Mammary epithelial cell (primary cell): ENCODE results near the gene ITPKB.

ENCODE experiments used
- EZH2 ChIP-seq: IDR thresholded peaks from 2 replicates; pipeline ENCODE4 v1.6.1; 2012; ENCODE audit warnings: low read length, inconsistent platforms, borderline replicate concordance
- TF ChIP-seq, protein P1 (sequence below), 2 donors: IDR thresholded peaks in 1 of 2; conservative IDR thresholded peaks in 1 of 2; 2 replicates each; pipeline ENCODE4 v1.5.1; 2011 to 2012; ENCODE audit warnings: inconsistent platforms in 2 of 2, low read length in 2 of 2, mild to moderate bottlenecking in 2 of 2, control low read depth in 1 of 2, low read depth in 1 of 2; ENCODE audit not compliant: insufficient read depth in 1 of 2; ENCODE audit errors: extremely low read depth in 1 of 2

DNA sequence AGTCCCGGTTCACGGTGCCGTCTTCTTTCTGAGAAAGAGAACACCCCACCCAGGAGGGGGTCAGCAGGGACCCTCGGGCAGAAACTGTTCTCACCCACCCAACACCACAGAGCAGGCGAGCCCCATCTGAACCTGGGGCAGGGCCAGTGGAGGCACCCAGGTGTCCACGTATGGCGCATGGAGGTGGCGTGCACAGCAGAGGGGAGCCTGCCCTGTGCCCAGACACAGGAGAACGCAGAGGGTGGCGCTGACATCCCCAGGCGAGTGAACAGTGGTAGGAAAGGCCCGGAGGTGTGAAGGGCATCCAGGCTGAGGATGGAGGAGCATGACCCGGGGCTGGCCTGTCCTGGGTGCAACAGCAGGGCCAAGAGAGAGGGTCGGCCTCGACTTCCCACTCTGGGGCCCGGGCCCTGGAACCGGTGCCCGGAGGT is 99.4 kb downstream of the ITPKB start:
- TF ChIP-seq, protein P1, sequence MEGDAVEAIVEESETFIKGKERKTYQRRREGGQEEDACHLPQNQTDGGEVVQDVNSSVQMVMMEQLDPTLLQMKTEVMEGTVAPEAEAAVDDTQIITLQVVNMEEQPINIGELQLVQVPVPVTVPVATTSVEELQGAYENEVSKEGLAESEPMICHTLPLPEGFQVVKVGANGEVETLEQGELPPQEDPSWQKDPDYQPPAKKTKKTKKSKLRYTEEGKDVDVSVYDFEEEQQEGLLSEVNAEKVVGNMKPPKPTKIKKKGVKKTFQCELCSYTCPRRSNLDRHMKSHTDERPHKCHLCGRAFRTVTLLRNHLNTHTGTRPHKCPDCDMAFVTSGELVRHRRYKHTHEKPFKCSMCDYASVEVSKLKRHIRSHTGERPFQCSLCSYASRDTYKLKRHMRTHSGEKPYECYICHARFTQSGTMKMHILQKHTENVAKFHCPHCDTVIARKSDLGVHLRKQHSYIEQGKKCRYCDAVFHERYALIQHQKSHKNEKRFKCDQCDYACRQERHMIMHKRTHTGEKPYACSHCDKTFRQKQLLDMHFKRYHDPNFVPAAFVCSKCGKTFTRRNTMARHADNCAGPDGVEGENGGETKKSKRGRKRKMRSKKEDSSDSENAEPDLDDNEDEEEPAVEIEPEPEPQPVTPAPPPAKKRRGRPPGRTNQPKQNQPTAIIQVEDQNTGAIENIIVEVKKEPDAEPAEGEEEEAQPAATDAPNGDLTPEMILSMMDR (conservative IDR thresholded peaks at IDR 0.05 in 1 of 2, IDR thresholded peaks at IDR 0.05 in 1 of 2; ENCODE audit: extremely low read depth in 1 of 2, insufficient read depth in 1 of 2, low read depth in 1 of 2, low read length in 2 of 2) = no peak
- no peak for TF ChIP-seq EZH2
